Neural cell (in vitro differentiated cells): ENCODE results near the gene PKHD1. TPM values are rescaled to one million over a fixed set of nuclear protein-coding genes. Genes with fewer than 3 reads are reported as not detected.

Source experiments
- H2AFZ ChIP-seq: fragments of 200-600, 300-800 bp; sonication (generic), shearing (Covaris generic); 2 replicates; pipeline ENCODE4 v1.6.0; 2014; ENCODE audit warnings: low read depth, mild to moderate bottlenecking, antibody characterized with exemption, low read length, moderate library complexity
- H3F3A ChIP-seq: fragments of 200-600 bp; shearing (Covaris generic); 2 replicates; pipeline ENCODE4 v1.6.1; 2016; ENCODE audit warnings: mild to moderate bottlenecking, moderate library complexity, mixed read lengths, antibody characterized with exemption, low read length; ENCODE audit not compliant: insufficient read depth, poor library complexity, severe bottlenecking
- H3K27ac ChIP-seq: fragments of 200-600, 300-800 bp; sonication (generic), shearing (Covaris generic); 2 replicates; pipeline ENCODE4 v1.5.1; 2014; ENCODE audit warnings: mild to moderate bottlenecking, low read length, moderate library complexity
- H3K27me3 ChIP-seq: fragments of 300-800, 200-600 bp; sonication (generic), shearing (Covaris generic); 2 replicates; pipeline ENCODE4 v1.6.0; 2014; ENCODE audit warnings: mild to moderate bottlenecking, low read depth, low read length, moderate library complexity; ENCODE audit not compliant: insufficient read depth
- H3K36me3 ChIP-seq: fragments of 300-800, 200-600 bp; sonication (generic), shearing (Covaris generic); 2 replicates; pipeline ENCODE4 v1.5.1; 2014; ENCODE audit warnings: mild to moderate bottlenecking, antibody characterized with exemption, low read length, moderate library complexity; ENCODE audit not compliant: insufficient read depth
- H3K4me2 ChIP-seq: fragments of 300-800, 200-600 bp; sonication (generic), shearing (Covaris generic); 2 replicates; pipeline ENCODE4 v1.6.0; 2014; ENCODE audit warnings: mild to moderate bottlenecking, low read length
- H3K4me3 ChIP-seq: fragments of 300-800, 200-600 bp; sonication (generic), shearing (Covaris generic); 2 replicates; pipeline ENCODE4 v1.5.1; 2014; ENCODE audit warnings: mild to moderate bottlenecking, low read length, moderate library complexity
- H3K79me2 ChIP-seq: fragments of 200-600 bp; shearing (Covaris generic); replicated peaks from 2 replicates; pipeline ENCODE4 v1.6.0; 2014; ENCODE audit warnings: mild to moderate bottlenecking, low read length, moderate library complexity; ENCODE audit not compliant: insufficient read depth
- H3K9ac ChIP-seq: fragments of 300-800, 200-600 bp; sonication (generic), shearing (Covaris generic); 2 replicates; pipeline ENCODE4 v1.6.1; 2016; ENCODE audit warnings: mild to moderate bottlenecking, low read length, mixed read lengths
- H3K9me2 ChIP-seq: fragments of 200-600 bp; shearing (Covaris generic); 2 replicates; pipeline ENCODE4 v1.6.1; 2016; ENCODE audit warnings: mild to moderate bottlenecking, low read length, mixed read lengths; ENCODE audit not compliant: insufficient read depth
- H3K9me3 ChIP-seq: fragments of 200-600, 300-800 bp; sonication (generic), shearing (Covaris generic); 2 replicates; pipeline ENCODE4 v1.6.1; 2016; ENCODE audit warnings: mild to moderate bottlenecking, mixed run types, low read length, moderate library complexity, mixed read lengths
- H4K20me1 ChIP-seq: fragments of 200-600 bp; shearing (Covaris generic); 2 replicates; pipeline ENCODE4 v1.6.1; 2016; ENCODE audit warnings: mild to moderate bottlenecking, mixed run types; ENCODE audit not compliant: insufficient read depth
- EP300 ChIP-seq: fragments of 450-650 bp; conservative IDR thresholded peaks from 2 replicates; pipeline ENCODE4 v1.6.1; 2014; ENCODE audit warnings: antibody characterized with exemption, mild to moderate bottlenecking, moderate library complexity; ENCODE audit not compliant: poor library complexity, severe bottlenecking
- EZH2 ChIP-seq: fragments of 200-600, 300-800 bp; shearing (Covaris generic), sonication (generic); IDR thresholded peaks from 2 replicates; pipeline ENCODE4 v1.6.1; 2014; ENCODE audit warnings: antibody characterized with exemption, low read length, borderline replicate concordance, mild to moderate bottlenecking; ENCODE audit not compliant: insufficient read depth, poor library complexity, severe bottlenecking
- MXI1 ChIP-seq: fragments of 450-650 bp; conservative IDR thresholded peaks from 2 replicates; pipeline ENCODE4 v1.6.1; 2014; ENCODE audit warnings: antibody characterized with exemption, mild to moderate bottlenecking; ENCODE audit not compliant: poor library complexity, severe bottlenecking
- POLR2AphosphoS5 ChIP-seq: IDR thresholded peaks from 2 replicates; pipeline ENCODE4 v1.6.1; 2012
- RAD21 ChIP-seq: fragments of 450-650 bp; conservative IDR thresholded peaks from 2 replicates; pipeline ENCODE4 v1.6.1; 2014; ENCODE audit warnings: antibody characterized with exemption, mild to moderate bottlenecking, moderate library complexity
- TAF1 ChIP-seq: IDR thresholded peaks from 2 replicates; pipeline ENCODE4 v1.6.1; 2012; ENCODE audit warnings: low read depth
- polyA plus RNA-seq: library from polyadenylated mRNA; depleted of rRNA; stranded (reverse); fragments of >200 nt; gene quantifications from 2 replicates; pipeline ENCODE4 v1.2.3, GENCODE V29; 2014
- TF ChIP-seq, protein P1 (sequence below): IDR thresholded peaks from 2 replicates; pipeline ENCODE4 v1.6.1; 2012; ENCODE audit warnings: borderline replicate concordance

The PKHD1 gene
- polyA plus RNA-seq, 1 donor from 2014 or later: not detected

DNA sequence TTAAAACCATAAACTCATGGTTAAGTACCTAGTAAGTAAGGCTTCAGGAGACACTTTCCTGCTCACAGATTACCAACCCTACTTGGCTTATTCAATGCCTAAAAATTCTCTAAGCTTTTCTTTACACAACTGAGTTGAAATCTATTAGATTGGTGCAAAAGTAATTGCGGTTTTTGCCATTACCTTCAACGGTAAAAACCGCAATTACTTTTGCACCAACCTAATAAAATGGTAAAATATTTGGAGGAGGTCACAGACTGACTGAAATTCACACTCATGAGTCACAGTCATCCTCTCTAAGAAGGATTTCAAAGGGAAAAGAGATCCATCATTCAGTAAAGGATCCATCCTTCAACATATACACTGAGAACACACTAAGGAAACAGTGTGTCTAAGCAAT is 25.9 kb downstream of the PKHD1 start:
- H3K79me2 ChIP-seq: no peaks in the 10 kb centered on the region
- H3K9me3 ChIP-seq: no peaks in the 10 kb centered on the region
- H4K20me1 ChIP-seq: no peaks in the 10 kb centered on the region
- no peak overlapping the region for H3K9ac ChIP-seq
- no peaks in the 10 kb centered on the region for H3F3A ChIP-seq
- H2AFZ ChIP-seq: no peak overlapping the region
- H3K4me2 ChIP-seq: no peak overlapping the region
- H3K4me3 ChIP-seq: no peak overlapping the region
- H3K27me3 ChIP-seq: no peaks in the 10 kb centered on the region
- H3K27ac ChIP-seq: no peak overlapping the region
- H3K36me3 ChIP-seq: no peaks in the 10 kb centered on the region
- H3K9me2 ChIP-seq: no peaks in the 10 kb centered on the region
- no peak for TF ChIP-seq TAF1
- TF ChIP-seq, protein P1, sequence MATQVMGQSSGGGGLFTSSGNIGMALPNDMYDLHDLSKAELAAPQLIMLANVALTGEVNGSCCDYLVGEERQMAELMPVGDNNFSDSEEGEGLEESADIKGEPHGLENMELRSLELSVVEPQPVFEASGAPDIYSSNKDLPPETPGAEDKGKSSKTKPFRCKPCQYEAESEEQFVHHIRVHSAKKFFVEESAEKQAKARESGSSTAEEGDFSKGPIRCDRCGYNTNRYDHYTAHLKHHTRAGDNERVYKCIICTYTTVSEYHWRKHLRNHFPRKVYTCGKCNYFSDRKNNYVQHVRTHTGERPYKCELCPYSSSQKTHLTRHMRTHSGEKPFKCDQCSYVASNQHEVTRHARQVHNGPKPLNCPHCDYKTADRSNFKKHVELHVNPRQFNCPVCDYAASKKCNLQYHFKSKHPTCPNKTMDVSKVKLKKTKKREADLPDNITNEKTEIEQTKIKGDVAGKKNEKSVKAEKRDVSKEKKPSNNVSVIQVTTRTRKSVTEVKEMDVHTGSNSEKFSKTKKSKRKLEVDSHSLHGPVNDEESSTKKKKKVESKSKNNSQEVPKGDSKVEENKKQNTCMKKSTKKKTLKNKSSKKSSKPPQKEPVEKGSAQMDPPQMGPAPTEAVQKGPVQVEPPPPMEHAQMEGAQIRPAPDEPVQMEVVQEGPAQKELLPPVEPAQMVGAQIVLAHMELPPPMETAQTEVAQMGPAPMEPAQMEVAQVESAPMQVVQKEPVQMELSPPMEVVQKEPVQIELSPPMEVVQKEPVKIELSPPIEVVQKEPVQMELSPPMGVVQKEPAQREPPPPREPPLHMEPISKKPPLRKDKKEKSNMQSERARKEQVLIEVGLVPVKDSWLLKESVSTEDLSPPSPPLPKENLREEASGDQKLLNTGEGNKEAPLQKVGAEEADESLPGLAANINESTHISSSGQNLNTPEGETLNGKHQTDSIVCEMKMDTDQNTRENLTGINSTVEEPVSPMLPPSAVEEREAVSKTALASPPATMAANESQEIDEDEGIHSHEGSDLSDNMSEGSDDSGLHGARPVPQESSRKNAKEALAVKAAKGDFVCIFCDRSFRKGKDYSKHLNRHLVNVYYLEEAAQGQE: no peak
- no peak for TF ChIP-seq EP300
- no peak for TF ChIP-seq POLR2AphosphoS5
- no peak for TF ChIP-seq EZH2
- TF ChIP-seq MXI1: no peak

DNA sequence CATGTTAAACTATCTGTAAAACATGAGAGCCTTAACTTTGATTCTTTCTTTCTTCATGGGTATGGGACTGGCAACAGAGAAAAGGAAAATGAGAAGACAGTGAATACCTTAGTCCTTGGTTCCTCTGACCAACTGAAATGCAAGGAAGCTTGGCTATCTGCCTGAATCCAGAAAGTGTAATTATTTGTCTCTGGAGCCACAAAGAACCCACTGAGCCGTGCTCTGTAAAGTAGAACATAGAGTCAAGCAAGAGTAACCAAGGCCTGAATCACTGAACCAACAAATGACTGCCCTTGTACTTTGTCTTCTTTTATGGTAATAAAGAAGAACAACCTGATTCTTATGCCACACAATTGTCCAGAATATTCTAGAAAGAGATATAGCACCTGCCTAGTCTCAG is 27.6 kb downstream of the PKHD1 start:
- Histone ChIP-seq H4K20me1 (no peaks in the 10 kb centered on the region), H3K36me3 (no peaks in the 10 kb centered on the region), H3F3A (no peaks in the 10 kb centered on the region), H3K79me2 (no peaks in the 10 kb centered on the region), H3K9ac (no peak overlapping the region), H2AFZ (no peak overlapping the region), H3K4me3 (no peak overlapping the region), H3K9me3 (no peaks in the 10 kb centered on the region), H3K27me3 (no peaks in the 10 kb centered on the region), H3K27ac (no peak overlapping the region), H3K4me2 (no peak overlapping the region), H3K9me2 (no peaks in the 10 kb centered on the region)
- TF ChIP-seq POLR2AphosphoS5 (no peak), RAD21 (no peak), MXI1 (no peak)
- TF ChIP-seq, protein P1: no peak

DNA sequence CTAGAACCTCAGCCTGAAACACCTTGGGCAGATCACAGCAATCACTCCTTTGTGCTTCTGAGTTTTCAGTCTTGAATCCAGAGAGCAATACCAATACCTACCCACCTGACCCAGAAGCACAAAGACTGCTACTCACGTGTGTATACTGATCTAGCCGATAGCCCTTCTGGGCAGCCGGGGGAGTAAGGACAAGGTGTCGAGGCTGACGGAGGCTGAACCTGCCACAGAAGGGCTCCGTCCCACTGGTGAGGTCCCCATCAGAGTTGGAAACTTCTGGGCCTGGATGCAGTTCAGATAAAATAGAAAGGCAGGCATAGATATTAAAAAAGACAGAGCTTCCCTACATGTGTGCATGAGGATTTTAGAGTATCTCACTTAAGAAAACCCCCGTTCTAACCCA is 32.0 kb downstream of the PKHD1 start:
- Histone ChIP-seq H3K9me3 (no peaks in the 10 kb centered on the region), H3K79me2 (no peaks in the 10 kb centered on the region), H3K9me2 (no peaks in the 10 kb centered on the region), H3F3A (no peaks in the 10 kb centered on the region), H3K4me3 (no peak overlapping the region), H3K27ac (no peak overlapping the region), H3K4me2 (no peak overlapping the region), H3K27me3 (no peaks in the 10 kb centered on the region), H3K9ac (no peak overlapping the region), H2AFZ (no peak overlapping the region), H3K36me3 (no peaks in the 10 kb centered on the region), H4K20me1 (no peaks in the 10 kb centered on the region)
- no peak for TF ChIP-seq MXI1
